ENCODE data around the gene TMEM145. TPM values are rescaled to one million over a fixed set of nuclear protein-coding genes. Genes with fewer than 3 reads are reported as not detected.

Gene TMEM145
- total RNA-seq, 1 experiment from 2014 or later: 3.0 TPM

DNA sequence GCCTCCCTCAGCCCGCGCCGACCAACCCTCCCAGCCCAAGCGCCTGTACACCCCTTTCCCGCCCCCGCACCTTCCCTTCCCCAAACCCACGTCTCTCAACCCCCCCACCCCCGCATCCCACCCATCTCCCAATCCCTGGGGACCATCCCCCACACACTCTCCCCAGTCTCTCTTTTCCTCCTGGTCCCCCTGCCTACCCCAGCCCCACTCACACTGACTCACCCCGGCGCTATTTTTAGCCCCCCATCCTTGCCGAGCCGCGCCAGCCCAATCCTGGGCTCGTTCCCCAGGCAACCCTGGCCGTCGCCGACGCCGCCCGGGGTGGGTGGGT is 32.3 kb upstream of the TMEM145 start:
- CTCF ChIA-PET: interaction anchor here (2.6 kb wide), 1 partner anchor 34 kb away, joined by 38 read pairs; no protein-coding TSS in a partner anchor
- in situ Hi-C loops (cut with HindIII; ENCODE audit: low pct_unique_long_range_greater_than_20kb, low sequenced_read_pairs): no loop called here

DNA sequence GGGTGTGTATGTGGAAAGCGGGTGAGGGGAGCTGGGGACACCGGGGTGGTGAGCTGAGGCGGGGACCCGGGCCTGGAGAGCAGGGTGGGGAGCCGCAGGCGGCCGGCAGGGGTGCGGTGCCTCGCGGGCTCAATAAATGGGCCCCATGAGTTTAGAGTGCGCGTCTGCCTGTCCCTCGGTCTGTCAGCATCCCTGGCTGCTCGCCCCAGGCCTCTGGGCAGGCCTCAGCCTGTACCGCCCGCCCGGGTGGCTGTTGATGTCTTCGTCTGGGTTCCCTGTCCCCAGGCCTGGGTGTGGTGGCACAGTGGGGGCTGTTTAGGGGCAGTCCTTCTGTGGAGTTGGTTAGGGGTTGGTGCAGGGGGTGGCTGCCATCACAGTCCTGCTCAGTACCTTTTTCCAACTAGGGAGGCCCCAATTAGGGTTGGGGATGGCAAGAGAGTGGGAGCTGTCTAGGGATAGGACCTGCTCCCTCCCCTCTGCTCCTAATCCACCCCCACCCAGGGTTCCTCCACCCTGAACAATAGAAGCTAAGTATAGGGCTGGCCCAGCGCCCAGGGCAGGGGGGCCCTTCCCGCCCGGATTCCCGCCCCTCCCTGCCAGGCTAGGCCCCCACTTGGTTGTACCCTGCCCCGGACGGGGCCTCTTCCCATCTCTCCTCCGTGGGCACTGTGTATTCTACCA is 31.8 kb upstream of the TMEM145 start:
- no peaks in the 10 kb centered on the region for H3K36me3 ChIP-seq (ENCODE audit: control insufficient read depth, insufficient read depth, low read length)
- no peaks in the 10 kb centered on the region for H3K27me3 ChIP-seq (ENCODE audit: control insufficient read depth, insufficient read depth, low read length)
- H3K4me3 ChIP-seq (ENCODE audit: low read depth in 2 of 2, low read length in 2 of 2): peak overlapping the region; percentile 40 to 58
- H3K4me1 ChIP-seq (ENCODE audit: control insufficient read depth, insufficient read depth, low read length): peaks cover 51% of the 10 kb centered on the region
- in situ Hi-C loops (cut with HindIII; ENCODE audit: low pct_unique_long_range_greater_than_20kb, low sequenced_read_pairs): no loop called here
- intact Hi-C loops (cut with micrococcal nuclease; ENCODE audit: unreplicated experiment): loop anchor here (5.0 kb wide), 1 partner anchor 34 kb away; no protein-coding TSS in a partner anchor
- ATAC-seq (no peak), DNase-seq (ENCODE audit: low read depth, low spot score) (no peak)
- H3K27ac ChIP-seq (ENCODE audit: low read length): peak overlapping the region; percentile 92
- TF ChIP-seq, protein P1, sequence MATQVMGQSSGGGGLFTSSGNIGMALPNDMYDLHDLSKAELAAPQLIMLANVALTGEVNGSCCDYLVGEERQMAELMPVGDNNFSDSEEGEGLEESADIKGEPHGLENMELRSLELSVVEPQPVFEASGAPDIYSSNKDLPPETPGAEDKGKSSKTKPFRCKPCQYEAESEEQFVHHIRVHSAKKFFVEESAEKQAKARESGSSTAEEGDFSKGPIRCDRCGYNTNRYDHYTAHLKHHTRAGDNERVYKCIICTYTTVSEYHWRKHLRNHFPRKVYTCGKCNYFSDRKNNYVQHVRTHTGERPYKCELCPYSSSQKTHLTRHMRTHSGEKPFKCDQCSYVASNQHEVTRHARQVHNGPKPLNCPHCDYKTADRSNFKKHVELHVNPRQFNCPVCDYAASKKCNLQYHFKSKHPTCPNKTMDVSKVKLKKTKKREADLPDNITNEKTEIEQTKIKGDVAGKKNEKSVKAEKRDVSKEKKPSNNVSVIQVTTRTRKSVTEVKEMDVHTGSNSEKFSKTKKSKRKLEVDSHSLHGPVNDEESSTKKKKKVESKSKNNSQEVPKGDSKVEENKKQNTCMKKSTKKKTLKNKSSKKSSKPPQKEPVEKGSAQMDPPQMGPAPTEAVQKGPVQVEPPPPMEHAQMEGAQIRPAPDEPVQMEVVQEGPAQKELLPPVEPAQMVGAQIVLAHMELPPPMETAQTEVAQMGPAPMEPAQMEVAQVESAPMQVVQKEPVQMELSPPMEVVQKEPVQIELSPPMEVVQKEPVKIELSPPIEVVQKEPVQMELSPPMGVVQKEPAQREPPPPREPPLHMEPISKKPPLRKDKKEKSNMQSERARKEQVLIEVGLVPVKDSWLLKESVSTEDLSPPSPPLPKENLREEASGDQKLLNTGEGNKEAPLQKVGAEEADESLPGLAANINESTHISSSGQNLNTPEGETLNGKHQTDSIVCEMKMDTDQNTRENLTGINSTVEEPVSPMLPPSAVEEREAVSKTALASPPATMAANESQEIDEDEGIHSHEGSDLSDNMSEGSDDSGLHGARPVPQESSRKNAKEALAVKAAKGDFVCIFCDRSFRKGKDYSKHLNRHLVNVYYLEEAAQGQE (IDR thresholded peaks at IDR 0.05; ENCODE audit: insufficient read depth in 1 of 2, low read depth in 2 of 2, low read length in 1 of 2): no peak
- no peak for TF ChIP-seq POLR2AphosphoS5 (IDR thresholded peaks at IDR 0.05; ENCODE audit: low read depth, low read length)
- TF ChIP-seq, protein P2, sequence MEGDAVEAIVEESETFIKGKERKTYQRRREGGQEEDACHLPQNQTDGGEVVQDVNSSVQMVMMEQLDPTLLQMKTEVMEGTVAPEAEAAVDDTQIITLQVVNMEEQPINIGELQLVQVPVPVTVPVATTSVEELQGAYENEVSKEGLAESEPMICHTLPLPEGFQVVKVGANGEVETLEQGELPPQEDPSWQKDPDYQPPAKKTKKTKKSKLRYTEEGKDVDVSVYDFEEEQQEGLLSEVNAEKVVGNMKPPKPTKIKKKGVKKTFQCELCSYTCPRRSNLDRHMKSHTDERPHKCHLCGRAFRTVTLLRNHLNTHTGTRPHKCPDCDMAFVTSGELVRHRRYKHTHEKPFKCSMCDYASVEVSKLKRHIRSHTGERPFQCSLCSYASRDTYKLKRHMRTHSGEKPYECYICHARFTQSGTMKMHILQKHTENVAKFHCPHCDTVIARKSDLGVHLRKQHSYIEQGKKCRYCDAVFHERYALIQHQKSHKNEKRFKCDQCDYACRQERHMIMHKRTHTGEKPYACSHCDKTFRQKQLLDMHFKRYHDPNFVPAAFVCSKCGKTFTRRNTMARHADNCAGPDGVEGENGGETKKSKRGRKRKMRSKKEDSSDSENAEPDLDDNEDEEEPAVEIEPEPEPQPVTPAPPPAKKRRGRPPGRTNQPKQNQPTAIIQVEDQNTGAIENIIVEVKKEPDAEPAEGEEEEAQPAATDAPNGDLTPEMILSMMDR (IDR thresholded peaks at IDR 0.05): no peak
- TF ChIP-seq SIN3A (IDR thresholded peaks at IDR 0.05; ENCODE audit: borderline replicate concordance, insufficient read depth, low read depth, low read length): no peak
- no peak for TF ChIP-seq TCF7L2 (IDR thresholded peaks at IDR 0.05; ENCODE audit: low read depth, low read length)
- ChIA-PET POLR2A (interaction anchor here (0.6 kb wide), 1 partner anchor 31 kb away, joined by 5 read pairs; no protein-coding TSS in a partner anchor), CTCF (interaction anchor here (2.6 kb wide), 1 partner anchor 35 kb away, joined by 38 read pairs; no protein-coding TSS in a partner anchor)
- H3K9me3 ChIP-seq (ENCODE audit: control insufficient read depth, insufficient read depth, low read depth, low read length): no peaks in the 10 kb centered on the region
- BruUV-seq (replicated peaks): no TSS peak

More for the DNA sequence above, 32.3 kb upstream of the TMEM145 start:
- POLR2A ChIA-PET: no interaction called here
- DNase-seq (ENCODE audit: low read depth, low spot score): no peak
- Histone ChIP-seq H3K4me3 (ENCODE audit: low read depth in 2 of 2, low read length in 2 of 2) (peak overlapping the region; percentile 58 to 70), H3K9me3 (ENCODE audit: control insufficient read depth, insufficient read depth, low read depth, low read length) (no peaks in the 10 kb centered on the region), H3K36me3 (ENCODE audit: control insufficient read depth, insufficient read depth, low read length) (no peaks in the 10 kb centered on the region), H3K27me3 (ENCODE audit: control insufficient read depth, insufficient read depth, low read length) (no peaks in the 10 kb centered on the region), H3K27ac (ENCODE audit: low read length) (peak overlapping the region; percentile 79; the same call in 1 of the 2 replicates), H3K4me1 (ENCODE audit: control insufficient read depth, insufficient read depth, low read length) (peaks cover 46% of the 10 kb centered on the region)
- TF ChIP-seq SIN3A (IDR thresholded peaks at IDR 0.05; ENCODE audit: borderline replicate concordance, insufficient read depth, low read depth, low read length) (no peak), TCF7L2 (IDR thresholded peaks at IDR 0.05; ENCODE audit: low read depth, low read length) (no peak), POLR2AphosphoS5 (IDR thresholded peaks at IDR 0.05; ENCODE audit: low read depth, low read length) (no peak)
- TF ChIP-seq, protein P1 (IDR thresholded peaks at IDR 0.05; ENCODE audit: insufficient read depth in 1 of 2, low read depth in 2 of 2, low read length in 1 of 2): no peak
- TF ChIP-seq, protein P2 (IDR thresholded peaks at IDR 0.05): no peak
- no peak for ATAC-seq
- intact Hi-C loops (cut with micrococcal nuclease; ENCODE audit: unreplicated experiment): loop anchor here (5.0 kb wide), 1 partner anchor 33 kb away; no protein-coding TSS in a partner anchor
- BruUV-seq (replicated peaks): no TSS peak

Data from Panc1 (cell line).